ENCODE data around the gene BCL2L1.
"Not testable (repeated sequence)": the region's sequence is repeated elsewhere in the genome, so short reads cannot be mapped to it uniquely, and the experiment has no call there.

BCL2L1 gene

DNA sequence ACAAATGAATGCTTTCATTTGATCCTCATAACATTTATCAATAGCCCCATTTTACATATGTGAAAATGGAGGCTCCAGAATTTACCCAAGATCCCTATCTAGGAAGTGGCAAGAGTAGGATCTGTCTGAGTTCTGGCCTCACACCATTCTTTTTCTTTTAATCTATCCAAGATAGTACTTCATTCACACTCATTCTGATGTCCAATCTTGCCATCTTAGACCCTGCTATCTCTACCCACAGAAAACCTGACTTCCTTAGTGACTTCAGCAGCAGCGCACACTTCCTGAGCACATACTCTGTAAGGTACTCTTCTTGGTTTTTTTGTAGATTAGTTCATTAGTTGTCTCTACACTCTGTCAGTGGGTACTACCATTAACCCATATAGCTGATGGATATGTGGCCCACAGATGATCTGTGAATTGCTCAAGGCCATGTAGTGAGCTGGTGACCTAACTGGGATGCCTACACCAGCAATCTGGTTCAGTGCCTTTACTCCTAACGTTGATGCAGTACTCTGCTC lies 48.7 kb downstream of the BCL2L1 start:
- ChIA-PET POLR2A (interaction anchor here (1.2 kb wide), 1 partner anchor 12 kb away, joined by 3 read pairs; no protein-coding TSS in a partner anchor), CTCF (interaction anchor here (1.0 to 7.4 kb wide), 10 partner anchors 9 to 61 kb away, joined by 3 to 65 read pairs (median 12); partner anchors contain the start of gene BCL2L1)
- DNase-seq (ENCODE audit: extremely low spot score) = no peak
- TF ChIP-seq, protein P1, sequence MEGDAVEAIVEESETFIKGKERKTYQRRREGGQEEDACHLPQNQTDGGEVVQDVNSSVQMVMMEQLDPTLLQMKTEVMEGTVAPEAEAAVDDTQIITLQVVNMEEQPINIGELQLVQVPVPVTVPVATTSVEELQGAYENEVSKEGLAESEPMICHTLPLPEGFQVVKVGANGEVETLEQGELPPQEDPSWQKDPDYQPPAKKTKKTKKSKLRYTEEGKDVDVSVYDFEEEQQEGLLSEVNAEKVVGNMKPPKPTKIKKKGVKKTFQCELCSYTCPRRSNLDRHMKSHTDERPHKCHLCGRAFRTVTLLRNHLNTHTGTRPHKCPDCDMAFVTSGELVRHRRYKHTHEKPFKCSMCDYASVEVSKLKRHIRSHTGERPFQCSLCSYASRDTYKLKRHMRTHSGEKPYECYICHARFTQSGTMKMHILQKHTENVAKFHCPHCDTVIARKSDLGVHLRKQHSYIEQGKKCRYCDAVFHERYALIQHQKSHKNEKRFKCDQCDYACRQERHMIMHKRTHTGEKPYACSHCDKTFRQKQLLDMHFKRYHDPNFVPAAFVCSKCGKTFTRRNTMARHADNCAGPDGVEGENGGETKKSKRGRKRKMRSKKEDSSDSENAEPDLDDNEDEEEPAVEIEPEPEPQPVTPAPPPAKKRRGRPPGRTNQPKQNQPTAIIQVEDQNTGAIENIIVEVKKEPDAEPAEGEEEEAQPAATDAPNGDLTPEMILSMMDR (IDR thresholded peaks at IDR 0.05; ENCODE audit: control extremely low read depth, extremely low read depth, low read depth, missing control alignments) = no peak

DNA sequence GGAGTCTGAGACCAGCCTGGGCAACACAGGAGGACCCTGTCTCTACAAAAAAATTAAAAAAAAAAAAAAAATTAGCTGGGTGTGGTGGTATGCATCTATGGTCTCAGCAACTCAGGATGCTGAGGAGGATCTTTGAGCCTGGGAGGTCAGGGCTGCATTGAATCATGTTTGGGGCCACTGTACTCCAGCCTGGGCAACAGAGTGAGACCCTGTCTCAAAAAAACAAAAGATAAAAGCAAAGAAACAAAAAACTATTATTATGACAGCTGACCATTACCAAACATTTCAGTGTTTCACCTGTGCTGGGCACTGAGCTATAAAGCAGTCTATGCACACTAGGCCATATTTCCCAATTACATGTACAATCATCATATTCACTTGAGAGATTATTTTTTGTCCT lies 49.2 kb downstream of the BCL2L1 start:
- ChIA-PET CTCF (interaction anchor here (1.3 to 7.4 kb wide), 5 partner anchors 11 to 50 kb away, joined by 3 to 65 read pairs (median 23); partner anchors contain the start of gene BCL2L1), POLR2A (interaction anchor here (1.2 kb wide), 1 partner anchor 12 kb away, joined by 3 read pairs; no protein-coding TSS in a partner anchor)
- TF ChIP-seq, protein P1 (IDR thresholded peaks at IDR 0.05; ENCODE audit: control extremely low read depth, extremely low read depth, low read depth, missing control alignments) = no peak
- no peak for DNase-seq (ENCODE audit: extremely low spot score)

DNA sequence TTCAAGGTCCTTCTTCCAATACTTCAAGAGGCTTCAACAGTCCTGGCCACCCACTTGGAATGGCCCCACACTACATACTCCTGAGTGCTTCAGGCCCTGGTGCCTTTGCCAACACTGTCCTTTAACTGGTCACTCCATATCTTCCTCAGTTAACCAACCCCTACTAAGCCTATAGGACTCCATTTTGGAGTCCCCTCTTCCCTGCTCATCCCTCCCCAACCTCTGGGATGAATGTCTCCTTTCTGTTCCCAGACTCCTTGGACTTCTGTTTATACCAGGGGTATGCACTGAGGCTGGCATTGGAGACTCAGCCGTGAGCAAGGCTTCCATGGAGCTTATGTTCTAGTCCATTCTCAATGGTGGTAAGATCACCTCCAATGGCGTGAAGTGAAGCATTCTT lies 51.3 kb downstream of the BCL2L1 start:
- CTCF ChIA-PET = interaction anchor here (1.7 to 6.3 kb wide), 3 partner anchors 10 to 52 kb away, joined by 6 to 48 read pairs (median 29); partner anchors contain the start of gene BCL2L1
- POLR2A ChIA-PET = no interaction called here
- TF ChIP-seq, protein P1 (IDR thresholded peaks at IDR 0.05; ENCODE audit: control extremely low read depth, extremely low read depth, low read depth, missing control alignments) = no peak
- DNase-seq (ENCODE audit: extremely low spot score) = no peak

GRCh38 chr20:31670371-31671228 lies 52.1 kb downstream of the BCL2L1 start:
- ChIA-PET POLR2A (interaction anchor here (0.5 to 0.8 kb wide), 2 partner anchors 9 to 11 kb away, joined by 3 to 5 read pairs; no protein-coding TSS in a partner anchor), CTCF (interaction anchor here (1.3 to 6.3 kb wide), 5 partner anchors 9 to 109 kb away, joined by 4 to 48 read pairs (median 6); partner anchors contain the start of gene BCL2L1)
- DNase-seq (ENCODE audit: extremely low spot score) = no peak
- TF ChIP-seq, protein P1 (IDR thresholded peaks at IDR 0.05; ENCODE audit: control extremely low read depth, extremely low read depth, low read depth, missing control alignments) = no peak

DNA sequence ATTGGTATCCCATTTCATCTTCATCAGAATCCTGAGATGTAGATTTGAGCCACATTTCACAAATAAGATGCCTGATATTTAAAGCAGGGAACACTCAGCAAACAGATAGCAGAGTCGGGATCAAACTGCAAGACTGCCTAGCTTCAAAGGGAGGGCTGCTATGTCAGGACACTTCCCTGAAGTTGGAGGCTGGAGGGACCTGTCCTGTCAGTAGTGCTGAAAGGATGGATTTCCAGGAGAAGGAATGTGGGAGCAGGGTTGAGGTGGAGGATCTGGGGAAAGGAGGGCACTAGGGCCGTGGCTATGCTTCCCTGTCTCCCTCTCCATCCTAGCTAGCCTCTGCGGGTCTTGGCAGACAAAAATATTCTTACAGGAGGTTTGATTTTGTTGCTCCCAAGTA lies 52.8 kb downstream of the BCL2L1 start:
- TF ChIP-seq, protein P1 (IDR thresholded peaks at IDR 0.05; ENCODE audit: control extremely low read depth, extremely low read depth, low read depth, missing control alignments) = no peak
- CTCF ChIA-PET = interaction anchor here (1.3 to 6.3 kb wide), 4 partner anchors 9 to 109 kb away, joined by 4 to 48 read pairs (median 16); partner anchors contain the start of gene BCL2L1
- POLR2A ChIA-PET = interaction anchor here (0.5 to 0.8 kb wide), 2 partner anchors 8 to 10 kb away, joined by 3 to 5 read pairs; no protein-coding TSS in a partner anchor

GRCh38 chr20:31668944-31669343 lies 53.7 kb downstream of the BCL2L1 start:
- CTCF ChIA-PET = interaction anchor here (6.3 kb wide), 1 partner anchor 55 kb away, joined by 48 read pairs; the partner anchor contains the start of gene BCL2L1
- POLR2A ChIA-PET = not testable (repeated sequence)

More for the DNA sequence above, 52.8 kb downstream of the BCL2L1 start:
- no peak for DNase-seq (ENCODE audit: extremely low spot score)

More at GRCh38 chr20:31668944-31669343, 53.7 kb downstream of the BCL2L1 start:
- DNase-seq (ENCODE audit: extremely low spot score) = not testable (repeated sequence)
